Retina (tissue), 1 donor: ENCODE measurements around the gene HMG20B.
A peak's percentile ranks its signal among the peaks of the same experiment; 100 is the strongest.

Source experiments
- DNase-seq: peaks from one replicate; pipeline ENCODE4 v3.0.0-alpha.2; 2016

Gene HMG20B

GRCh38 chr19:3537438-3538240 lies 35.1 kb upstream of the HMG20B start:
- DNase-seq = no peak

- no peak for DNase-seq
Observed at GRCh38 chr19:3538258-3538929, 34.4 kb upstream of the HMG20B start.

GRCh38 chr19:3538965-3539755 lies 33.6 kb upstream of the HMG20B start, which contains the start of gene TEKTIP1:
Gene TEKTIP1, plus strand, starts transcription at chr19:3539174. Its CDS starts 4 bp downstream, at chr19:3539178.
- DNase-seq = no peak

GRCh38 chr19:3539756-3540118 lies 33.0 kb upstream of the HMG20B start:
- DNase-seq = no peak

GRCh38 chr19:3543150-3544057 lies 29.3 kb upstream of the HMG20B start:
- no peak for DNase-seq

- DNase-seq = no peak
Observed at GRCh38 chr19:3544058-3544376, 28.7 kb upstream of the HMG20B start.

- peak; percentile 74 for DNase-seq
Observed at GRCh38 chr19:3544742-3545668, 27.7 kb upstream of the HMG20B start.

GRCh38 chr19:3545669-3546034 lies 27.1 kb upstream of the HMG20B start:
- DNase-seq = no peak

- DNase-seq = no peak
Observed at GRCh38 chr19:3546119-3546518, 26.6 kb upstream of the HMG20B start.

GRCh38 chr19:3547301-3547731 lies 25.4 kb upstream of the HMG20B start:
- no peak for DNase-seq

- DNase-seq = no peak
Observed at GRCh38 chr19:3547767-3548282, 24.9 kb upstream of the HMG20B start.

GRCh38 chr19:3548606-3549005 lies 24.1 kb upstream of the HMG20B start:
- no peak for DNase-seq

GRCh38 chr19:3549816-3550215 lies 22.9 kb upstream of the HMG20B start:
- DNase-seq = no peak

GRCh38 chr19:3550947-3551791 lies 21.6 kb upstream of the HMG20B start:
- DNase-seq = no peak

GRCh38 chr19:3551792-3552095 lies 21.0 kb upstream of the HMG20B start:
- no peak for DNase-seq

GRCh38 chr19:3554254-3555083 lies 18.3 kb upstream of the HMG20B start:
- no peak for DNase-seq

- no peak for DNase-seq
Observed at GRCh38 chr19:3555653-3556422, 16.9 kb upstream of the HMG20B start.

- no peak for DNase-seq
Observed at GRCh38 chr19:3556423-3556977, 16.2 kb upstream of the HMG20B start.
